ENCODE measurements around the gene TBX1.

TBX1 gene

GRCh38 chr22:19753996-19754700 is 6.4 kb upstream of the TBX1 start:
- no peak for DNase-seq

- DNase-seq, result no peak
Measured at GRCh38 chr22:19754701-19755144, 5.9 kb upstream of the TBX1 start.

GRCh38 chr22:19755145-19755710 is 5.3 kb upstream of the TBX1 start:
- DNase-seq, result no peak

GRCh38 chr22:19755722-19756287 is 4.8 kb upstream of the TBX1 start:
- no peak for DNase-seq

GRCh38 chr22:19756288-19757128 is 4.1 kb upstream of the TBX1 start:
- peak; percentile 68 for DNase-seq

GRCh38 chr22:19757140-19757984 is 3.2 kb upstream of the TBX1 start:
- no peak for DNase-seq

- no peak for DNase-seq
Measured at GRCh38 chr22:19757985-19758895, 2.3 kb upstream of the TBX1 start.

- no peak for DNase-seq
Measured at GRCh38 chr22:19758896-19759426, 1.6 kb upstream of the TBX1 start.

- DNase-seq, result no peak
Measured at GRCh38 chr22:19759427-19760057, 1.0 kb upstream of the TBX1 start.

GRCh38 chr22:19760951-19761724 is 560 bp downstream of the TBX1 start:
- DNase-seq, result no peak

GRCh38 chr22:19761725-19762567 is 1.4 kb downstream of the TBX1 start:
- DNase-seq, result no peak

GRCh38 chr22:19762568-19763457 is 2.2 kb downstream of the TBX1 start:
- DNase-seq, result no peak

GRCh38 chr22:19763458-19764298 is 3.1 kb downstream of the TBX1 start:
- DNase-seq, result no peak

- no peak for DNase-seq
Measured at GRCh38 chr22:19764299-19764593, 3.7 kb downstream of the TBX1 start.

GRCh38 chr22:19764636-19765476 is 4.3 kb downstream of the TBX1 start:
- DNase-seq, result no peak
